ENCODE measurements around the gene FH.

FH gene

DNA sequence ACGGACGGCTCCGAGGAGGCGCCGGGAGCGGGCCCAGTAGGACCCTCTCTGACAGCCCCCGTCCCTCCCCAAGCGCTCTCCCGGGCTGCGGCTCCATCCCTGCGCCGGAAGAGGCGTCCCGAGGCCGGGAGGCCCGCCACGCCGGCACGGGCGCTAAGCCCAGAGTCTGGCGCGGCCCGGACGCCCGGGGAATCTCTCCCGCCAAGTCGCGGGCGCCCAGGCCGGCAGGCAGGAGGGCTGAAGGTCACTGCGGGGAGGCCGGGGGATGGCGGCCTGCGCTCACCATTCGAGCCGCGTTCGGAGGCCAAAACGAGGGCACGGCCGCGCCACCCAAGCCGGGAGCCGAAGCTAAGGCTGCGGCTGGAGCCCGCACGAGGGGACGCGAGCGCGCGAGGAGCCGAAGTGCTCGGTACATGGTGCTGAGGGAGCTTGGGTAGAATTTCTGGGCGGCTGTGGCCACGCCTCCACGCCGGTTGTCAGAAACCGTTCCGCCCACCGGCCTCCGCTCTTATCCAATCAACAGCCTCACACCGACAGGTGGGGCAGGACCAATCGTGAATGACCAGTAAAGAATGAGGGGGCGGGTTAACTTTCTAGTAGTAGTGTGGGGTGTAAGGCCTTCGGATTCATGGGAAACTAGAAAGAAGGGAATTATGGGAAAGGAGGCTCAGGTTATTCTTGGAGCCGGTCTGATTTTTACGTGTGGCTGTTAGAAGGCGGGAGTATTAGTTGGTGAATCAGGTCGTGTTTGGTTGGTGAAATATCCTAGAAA lies at the start of gene FH:
TSS of gene FH (minus strand) at position 448 of the 772 bp plus-strand sequence. CDS start at position 415, 33 bp downstream.
- no peaks in the 10 kb centered on the region for H3K36me3 ChIP-seq (ENCODE audit: control insufficient read depth, insufficient read depth, low read length)
- H3K9ac ChIP-seq (ENCODE audit: low read depth, low read length): peak within 1 kb of the TSS; percentile 6
- no peaks in the 10 kb centered on the region for H3K27me3 ChIP-seq (ENCODE audit: control insufficient read depth, insufficient read depth, low read length)
- peak within 1 kb of the TSS; percentile 76 for H3K4me3 ChIP-seq (ENCODE audit: low read depth, low read length)
- H3K9me3 ChIP-seq (ENCODE audit: control insufficient read depth, insufficient read depth, low read length): no peaks in the 10 kb centered on the region
- H3K4me1 ChIP-seq (ENCODE audit: control insufficient read depth, insufficient read depth, low read length): no peaks in the 10 kb centered on the region

DNA sequence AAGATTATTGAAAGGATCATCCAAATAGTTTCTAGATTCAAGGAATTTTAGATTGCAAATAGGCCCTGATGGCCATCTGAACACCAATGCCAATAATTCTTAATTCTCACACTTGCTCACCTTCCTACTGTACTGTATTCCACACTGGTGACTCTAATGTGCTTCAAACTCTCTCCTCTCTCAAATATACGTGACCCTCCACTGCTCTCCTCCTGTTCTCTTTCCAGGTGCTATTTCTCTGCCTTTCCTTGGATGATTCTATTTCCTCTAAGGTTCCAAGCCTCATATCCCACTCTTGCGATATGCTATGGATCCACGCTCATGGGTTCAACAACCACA lies 41.3 kb upstream of the FH start:
- Histone ChIP-seq H3K4me3 (ENCODE audit: low read depth, low read length) (no peak overlapping the region), H3K27me3 (ENCODE audit: control insufficient read depth, insufficient read depth, low read length) (no peaks in the 10 kb centered on the region), H3K9me3 (ENCODE audit: control insufficient read depth, insufficient read depth, low read length) (no peaks in the 10 kb centered on the region), H3K9ac (ENCODE audit: low read depth, low read length) (no peak overlapping the region), H3K4me1 (ENCODE audit: control insufficient read depth, insufficient read depth, low read length) (no peaks in the 10 kb centered on the region), H3K36me3 (ENCODE audit: control insufficient read depth, insufficient read depth, low read length) (no peaks in the 10 kb centered on the region)

DNA sequence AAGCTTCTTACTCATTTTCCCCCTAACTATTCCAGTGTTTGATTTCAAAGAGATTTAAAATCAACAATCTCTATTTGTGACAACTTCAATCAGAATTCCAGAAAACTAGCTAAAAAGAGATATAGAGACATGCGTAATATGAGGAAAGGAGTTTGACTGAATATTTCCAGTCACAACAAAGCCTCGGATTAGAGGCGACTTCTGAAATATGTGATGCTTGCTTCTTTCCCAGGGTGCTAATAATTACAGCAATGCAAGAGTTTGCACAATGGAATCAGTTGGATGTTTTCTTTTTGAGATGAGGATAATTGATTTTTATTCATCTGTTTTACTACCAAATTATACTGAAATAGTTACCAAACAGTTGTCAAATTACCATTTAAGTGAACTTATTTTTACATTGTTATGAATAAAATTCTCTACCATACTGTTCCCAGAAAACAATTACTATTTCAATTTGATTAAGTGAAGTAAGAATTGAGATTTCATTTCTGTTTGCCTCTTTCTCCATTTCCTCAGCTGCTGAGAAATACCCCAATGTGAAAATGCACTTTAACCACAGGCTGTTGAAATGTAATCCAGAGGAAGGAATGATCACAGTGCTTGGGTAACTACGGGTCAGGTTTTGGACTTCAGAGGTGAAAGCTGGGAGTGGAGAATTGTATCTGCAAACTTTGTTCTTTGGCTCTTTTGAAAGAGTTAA lies 40.7 kb upstream of the FH start:
- no peaks in the 10 kb centered on the region for H3K9me3 ChIP-seq (ENCODE audit: control insufficient read depth, insufficient read depth, low read length)
- H3K4me1 ChIP-seq (ENCODE audit: control insufficient read depth, insufficient read depth, low read length): no peaks in the 10 kb centered on the region
- no peak overlapping the region for H3K4me3 ChIP-seq (ENCODE audit: low read depth, low read length)
- H3K9ac ChIP-seq (ENCODE audit: low read depth, low read length): no peak overlapping the region
- no peaks in the 10 kb centered on the region for H3K36me3 ChIP-seq (ENCODE audit: control insufficient read depth, insufficient read depth, low read length)
- H3K27me3 ChIP-seq (ENCODE audit: control insufficient read depth, insufficient read depth, low read length): no peaks in the 10 kb centered on the region

DNA sequence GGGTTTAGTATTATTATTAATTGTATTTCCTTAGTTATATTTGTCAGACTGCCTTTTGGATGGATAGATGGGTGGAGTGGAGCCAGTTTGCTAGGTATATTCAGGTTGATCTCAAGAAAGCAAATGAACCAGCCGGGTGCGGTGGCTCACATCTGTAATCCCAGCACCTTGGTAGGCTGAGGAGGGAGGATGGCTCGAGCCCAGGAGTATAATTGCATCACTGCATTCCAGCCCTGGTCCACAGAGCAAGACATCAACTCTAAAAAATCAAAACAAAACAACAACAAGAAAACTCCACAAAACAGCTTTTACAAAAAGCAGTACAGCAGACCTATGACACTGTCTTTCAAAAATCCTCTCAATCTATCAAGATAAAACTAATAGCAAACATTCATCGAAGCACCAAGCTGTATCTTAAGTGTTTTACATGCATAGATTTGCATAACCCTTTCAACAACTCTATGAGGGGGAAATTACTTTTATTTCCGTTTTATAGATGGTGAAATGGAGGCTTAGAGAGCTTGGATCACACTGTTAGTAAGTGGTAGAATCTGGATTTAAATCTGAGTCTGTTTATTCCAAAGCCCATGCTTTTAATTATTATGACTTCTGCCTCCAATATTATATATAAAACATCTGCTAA lies 38.1 kb upstream of the FH start:
- no peak overlapping the region for H3K9ac ChIP-seq (ENCODE audit: low read depth, low read length)
- no peaks in the 10 kb centered on the region for H3K4me1 ChIP-seq (ENCODE audit: control insufficient read depth, insufficient read depth, low read length)
- H3K4me3 ChIP-seq (ENCODE audit: low read depth, low read length): no peak overlapping the region
- no peaks in the 10 kb centered on the region for H3K27me3 ChIP-seq (ENCODE audit: control insufficient read depth, insufficient read depth, low read length)
- no peaks in the 10 kb centered on the region for H3K9me3 ChIP-seq (ENCODE audit: control insufficient read depth, insufficient read depth, low read length)
- no peaks in the 10 kb centered on the region for H3K36me3 ChIP-seq (ENCODE audit: control insufficient read depth, insufficient read depth, low read length)

DNA sequence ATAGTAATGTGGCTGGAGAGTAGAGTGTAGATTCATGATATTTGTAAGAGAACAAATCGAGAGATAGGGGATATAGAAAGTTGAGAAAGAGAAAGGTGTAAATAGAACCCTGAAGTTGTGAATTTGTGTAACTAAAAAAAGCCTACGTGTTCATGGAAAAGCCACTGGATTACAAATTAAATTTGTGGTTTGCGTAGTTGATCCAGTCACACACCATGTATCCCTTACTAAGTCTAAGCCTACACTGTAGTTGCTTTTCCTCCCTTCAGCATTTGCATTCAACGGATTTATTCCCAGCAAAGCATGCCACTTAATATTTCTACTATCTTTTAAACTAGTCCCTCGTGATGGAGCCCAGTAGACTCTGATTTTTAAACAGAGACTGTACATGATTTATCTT lies 37.5 kb upstream of the FH start:
- H3K9me3 ChIP-seq (ENCODE audit: control insufficient read depth, insufficient read depth, low read length): no peaks in the 10 kb centered on the region
- no peak overlapping the region for H3K4me3 ChIP-seq (ENCODE audit: low read depth, low read length)
- H3K27me3 ChIP-seq (ENCODE audit: control insufficient read depth, insufficient read depth, low read length): no peaks in the 10 kb centered on the region
- no peak overlapping the region for H3K9ac ChIP-seq (ENCODE audit: low read depth, low read length)
- H3K4me1 ChIP-seq (ENCODE audit: control insufficient read depth, insufficient read depth, low read length): no peaks in the 10 kb centered on the region
- no peaks in the 10 kb centered on the region for H3K36me3 ChIP-seq (ENCODE audit: control insufficient read depth, insufficient read depth, low read length)

DNA sequence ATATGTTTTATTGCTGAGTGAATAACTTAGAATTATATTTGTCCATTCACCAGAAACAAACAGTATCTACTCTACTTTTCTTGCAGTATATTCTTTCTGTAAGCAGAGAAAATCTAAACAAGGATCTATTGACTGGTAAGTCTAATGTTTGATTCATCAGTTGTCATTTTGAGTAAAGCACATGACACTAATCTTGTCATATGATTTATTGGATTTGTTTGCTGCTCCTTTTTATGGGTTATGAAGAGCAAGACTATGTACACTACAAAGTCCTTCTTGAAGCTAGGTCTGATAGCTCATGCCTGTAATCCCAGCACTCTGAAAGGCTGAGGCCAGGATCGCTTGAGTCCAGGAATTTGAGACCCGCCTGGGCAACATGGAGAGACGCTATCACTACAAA lies 36.0 kb upstream of the FH start:
- H3K9me3 ChIP-seq (ENCODE audit: control insufficient read depth, insufficient read depth, low read length): no peaks in the 10 kb centered on the region
- H3K36me3 ChIP-seq (ENCODE audit: control insufficient read depth, insufficient read depth, low read length): no peaks in the 10 kb centered on the region
- H3K4me3 ChIP-seq (ENCODE audit: low read depth, low read length): no peak overlapping the region
- H3K9ac ChIP-seq (ENCODE audit: low read depth, low read length): no peak overlapping the region
- no peaks in the 10 kb centered on the region for H3K27me3 ChIP-seq (ENCODE audit: control insufficient read depth, insufficient read depth, low read length)
- H3K4me1 ChIP-seq (ENCODE audit: control insufficient read depth, insufficient read depth, low read length): no peaks in the 10 kb centered on the region

DNA sequence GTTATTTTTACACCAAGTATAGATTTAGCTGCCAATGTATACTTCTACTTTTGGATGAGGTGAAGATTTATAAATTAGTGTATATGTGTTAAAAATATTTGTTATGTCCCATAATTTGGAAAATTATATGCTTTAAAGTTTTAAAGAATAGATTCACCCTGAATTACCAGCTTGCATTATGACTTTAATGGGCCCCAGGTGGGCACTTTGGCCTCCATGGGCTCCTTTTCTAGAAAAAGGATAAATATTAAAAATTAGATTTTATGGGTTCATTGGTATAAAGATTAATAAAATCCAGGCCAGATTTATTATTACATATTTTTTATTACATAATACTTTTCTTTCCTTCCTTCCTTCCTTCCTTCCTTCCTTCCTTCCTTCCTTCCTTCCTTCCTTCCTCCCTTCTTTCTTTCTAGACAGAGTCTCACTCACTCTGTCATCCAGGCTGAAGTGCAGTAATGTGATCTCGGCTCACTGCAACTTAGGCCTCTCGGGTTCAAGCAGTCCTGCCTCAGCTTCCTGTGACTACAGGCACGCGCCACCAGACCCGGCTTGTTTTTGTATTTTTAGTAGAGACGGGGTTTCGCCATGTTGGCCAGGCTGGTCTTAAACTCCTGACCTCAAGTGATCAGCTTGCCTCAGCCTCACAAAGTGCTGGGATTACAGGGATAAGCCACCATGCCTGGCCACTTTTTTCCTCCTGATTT lies 34.5 kb upstream of the FH start:
- Histone ChIP-seq H3K4me3 (ENCODE audit: low read depth, low read length) (no peak overlapping the region), H3K9ac (ENCODE audit: low read depth, low read length) (no peak overlapping the region), H3K9me3 (ENCODE audit: control insufficient read depth, insufficient read depth, low read length) (no peaks in the 10 kb centered on the region), H3K27me3 (ENCODE audit: control insufficient read depth, insufficient read depth, low read length) (no peaks in the 10 kb centered on the region), H3K4me1 (ENCODE audit: control insufficient read depth, insufficient read depth, low read length) (no peaks in the 10 kb centered on the region), H3K36me3 (ENCODE audit: control insufficient read depth, insufficient read depth, low read length) (no peaks in the 10 kb centered on the region)

DNA sequence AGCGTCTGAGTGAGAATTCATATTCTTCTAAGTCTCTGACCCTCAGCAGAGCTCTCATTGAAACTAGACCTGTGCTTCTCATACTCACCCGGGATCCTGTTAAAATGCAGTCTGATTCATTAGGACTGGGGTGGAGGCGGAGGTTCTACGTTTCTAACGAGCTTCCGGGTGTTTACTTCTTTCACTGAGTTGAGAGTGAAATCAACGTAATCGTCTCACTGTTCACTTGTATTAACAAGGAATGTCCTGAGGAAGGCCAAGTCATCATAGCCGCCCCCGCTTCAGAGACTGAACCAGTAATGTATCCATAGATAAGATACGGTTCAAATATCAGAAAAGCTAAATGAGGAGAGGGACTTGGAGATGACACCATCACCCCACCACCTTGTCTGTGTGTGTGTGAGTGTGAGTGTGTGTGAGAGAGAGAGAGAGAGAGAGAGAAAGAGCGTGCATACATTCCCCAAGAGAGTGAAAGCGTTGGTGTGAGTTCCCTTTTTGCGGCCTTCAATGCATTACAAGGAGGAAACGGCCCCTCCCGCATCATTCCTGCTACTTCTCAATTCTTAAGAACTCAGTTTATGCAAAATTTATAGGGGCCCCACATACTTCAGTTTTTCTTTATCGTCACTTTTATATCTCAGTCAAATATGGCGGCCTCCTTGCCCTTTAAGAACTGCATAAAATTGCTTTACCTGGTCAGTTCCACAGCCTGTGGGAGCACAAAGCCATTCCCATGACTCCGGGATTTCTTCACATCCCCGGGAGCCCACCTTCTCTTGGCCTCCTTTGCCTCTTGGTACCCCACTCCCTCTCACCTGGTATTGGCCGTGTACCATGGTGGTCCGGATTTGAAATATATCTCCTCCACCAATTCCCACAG lies 32.4 kb upstream of the FH start:
- Histone ChIP-seq H3K9ac (ENCODE audit: low read depth, low read length) (no peak overlapping the region), H3K4me1 (ENCODE audit: control insufficient read depth, insufficient read depth, low read length) (no peaks in the 10 kb centered on the region), H3K36me3 (ENCODE audit: control insufficient read depth, insufficient read depth, low read length) (no peaks in the 10 kb centered on the region), H3K27me3 (ENCODE audit: control insufficient read depth, insufficient read depth, low read length) (no peaks in the 10 kb centered on the region), H3K4me3 (ENCODE audit: low read depth, low read length) (no peak overlapping the region), H3K9me3 (ENCODE audit: control insufficient read depth, insufficient read depth, low read length) (no peaks in the 10 kb centered on the region)

DNA sequence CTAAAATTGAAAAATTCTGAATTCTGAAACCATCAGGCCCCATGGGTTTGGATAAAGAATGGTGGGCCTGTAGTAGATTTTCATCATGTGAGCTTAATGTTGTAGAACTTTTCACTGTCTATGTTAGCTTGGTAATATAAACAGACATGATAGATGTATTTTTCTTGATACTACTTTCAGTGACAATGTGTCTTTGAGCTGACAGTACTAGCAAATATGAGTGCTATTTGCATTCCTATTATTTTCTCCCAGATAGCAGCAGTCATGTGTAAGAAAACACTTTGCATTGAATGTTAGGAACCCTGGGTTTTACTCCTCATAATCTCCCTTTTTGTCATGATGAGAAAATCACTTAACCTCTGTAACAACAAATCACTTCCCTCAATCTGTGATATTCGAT lies 30.8 kb upstream of the FH start:
- Histone ChIP-seq H3K36me3 (ENCODE audit: control insufficient read depth, insufficient read depth, low read length) (no peaks in the 10 kb centered on the region), H3K4me1 (ENCODE audit: control insufficient read depth, insufficient read depth, low read length) (no peaks in the 10 kb centered on the region), H3K9me3 (ENCODE audit: control insufficient read depth, insufficient read depth, low read length) (no peaks in the 10 kb centered on the region), H3K9ac (ENCODE audit: low read depth, low read length) (no peak overlapping the region), H3K4me3 (ENCODE audit: low read depth, low read length) (no peak overlapping the region), H3K27me3 (ENCODE audit: control insufficient read depth, insufficient read depth, low read length) (no peaks in the 10 kb centered on the region)

DNA sequence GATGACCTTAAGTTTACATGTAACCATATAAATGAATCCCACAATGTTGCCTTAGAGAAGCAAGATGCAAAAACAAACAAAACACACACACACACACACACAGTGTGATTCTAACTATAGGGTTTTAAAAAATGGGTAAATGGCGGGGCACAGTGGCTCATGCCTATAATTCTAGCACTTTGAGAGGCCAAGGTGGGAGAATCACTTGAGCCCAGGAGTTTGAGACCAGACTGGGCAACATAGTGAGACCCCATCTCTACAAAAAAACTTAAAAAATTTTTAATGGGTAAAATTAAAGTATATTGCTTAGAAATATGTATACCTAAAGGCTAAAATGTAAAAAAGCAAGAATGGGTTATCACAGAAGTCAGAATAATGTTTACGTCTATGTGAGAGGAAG lies 28.5 kb upstream of the FH start:
- H3K9ac ChIP-seq (ENCODE audit: low read depth, low read length): no peak overlapping the region
- no peaks in the 10 kb centered on the region for H3K4me1 ChIP-seq (ENCODE audit: control insufficient read depth, insufficient read depth, low read length)
- H3K4me3 ChIP-seq (ENCODE audit: low read depth, low read length): no peak overlapping the region
- no peaks in the 10 kb centered on the region for H3K27me3 ChIP-seq (ENCODE audit: control insufficient read depth, insufficient read depth, low read length)
- H3K36me3 ChIP-seq (ENCODE audit: control insufficient read depth, insufficient read depth, low read length): no peaks in the 10 kb centered on the region
- no peaks in the 10 kb centered on the region for H3K9me3 ChIP-seq (ENCODE audit: control insufficient read depth, insufficient read depth, low read length)
